Activated CD8-positive, alpha-beta T cell treated with anti-CD3 and anti-CD28 coated beads for 36 hours (primary cell): ENCODE data around the gene EXOC1. TPM values are rescaled to one million over a fixed set of nuclear protein-coding genes. Genes with fewer than 3 reads are reported as not detected.

Source experiments
- ATAC-seq: fragments of 200-7000 bp; cut with Tn5 transposase; one replicate; pipeline ENCODE4 v1.10.0; 2021; ENCODE audit warnings: mild to moderate bottlenecking, moderate library complexity
- CTCF ChIA-PET: fragments of 350-600 bp; sonication (Branson Sonifier 250); formaldehyde crosslinking; loops from one replicate; lab custom pipeline; 2021; ENCODE audit warnings: antibody characterized with exemption; lab: Charles Lee
- POLR2A ChIA-PET: fragments of 350-600 bp; sonication (Branson Sonifier 250); formaldehyde crosslinking; loops from one replicate; lab custom pipeline; 2021; ENCODE audit warnings: antibody characterized with exemption; lab: Charles Lee
- DNase-seq: peaks from one replicate; pipeline ENCODE4 v3.0.0-alpha.2; 2020
- H3K27ac Mint-ChIP-seq: one replicate; pipeline ENCODE4 v1.8.0; 2021; ENCODE audit warnings: mild to moderate bottlenecking, mixed read lengths
- H3K27me3 Mint-ChIP-seq: one replicate; pipeline ENCODE4 v1.8.0; 2021; ENCODE audit warnings: mixed read lengths
- H3K36me3 Mint-ChIP-seq: one replicate; pipeline ENCODE4 v1.8.0; 2021; ENCODE audit warnings: low read depth, mixed read lengths
- H3K4me1 Mint-ChIP-seq: one replicate; pipeline ENCODE4 v1.8.0; 2021; ENCODE audit warnings: low read depth, mixed read lengths
- H3K4me3 Mint-ChIP-seq: one replicate; pipeline ENCODE4 v1.8.0; 2021; ENCODE audit warnings: mild to moderate bottlenecking, moderate library complexity, mixed read lengths
- H3K9me3 Mint-ChIP-seq: one replicate; pipeline ENCODE4 v1.8.0; 2021; ENCODE audit warnings: mixed read lengths
- CTCF ChIP-seq: fragments of 200-600 bp; IDR thresholded peaks from one replicate; pipeline ENCODE4 v1.8.0; 2022; ENCODE audit warnings: antibody characterized with exemption, mild to moderate bottlenecking
- intact Hi-C: fragments of 100-400 bp; cut with micrococcal nuclease; formaldehyde crosslinking; loops from one replicate; pipeline ENCODE4 v1.10.0; 2022
- total RNA-seq, 2 experiments: library from RNA; stranded (reverse); gene quantifications; one replicate each; pipeline ENCODE4 v1.2.3, GENCODE V29; 2021

EXOC1 gene
- total RNA-seq, 2 experiments from 2014 or later = 19.1 to 20.5 TPM

DNA sequence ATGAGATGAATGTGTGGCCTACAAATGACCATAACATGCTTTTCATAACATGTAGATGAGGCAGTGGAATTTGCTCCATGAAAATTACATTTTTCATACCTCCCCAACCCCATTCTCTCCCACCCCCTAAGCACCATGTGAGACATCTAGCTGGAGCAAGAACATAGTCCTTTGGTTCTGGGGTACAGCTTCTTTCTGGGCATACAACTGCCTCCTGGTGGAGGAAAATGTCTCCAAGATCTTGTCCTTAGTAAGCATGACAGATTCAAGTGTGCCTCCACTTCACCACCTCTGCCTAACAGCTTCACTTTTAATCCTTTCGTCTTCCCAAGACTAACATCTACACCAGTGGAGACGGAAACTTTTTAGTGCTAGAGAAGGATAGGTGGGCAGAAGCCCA lies 25.9 kb upstream of the EXOC1 start:
- CTCF ChIA-PET = interaction anchor here (1.0 kb wide), 1 partner anchor 10 kb away, joined by 4 read pairs; no protein-coding TSS in a partner anchor
- H3K9me3 Mint-ChIP-seq = no peaks in the 10 kb centered on the region
- peaks cover 14% of the 10 kb centered on the region for H3K27me3 Mint-ChIP-seq
- no peak overlapping the region for H3K27ac Mint-ChIP-seq
- POLR2A ChIA-PET = no interaction called here
- no peak overlapping the region for H3K4me3 Mint-ChIP-seq
- intact Hi-C loops = no loop called here
- DNase-seq = no peak
- no peaks in the 10 kb centered on the region for H3K4me1 Mint-ChIP-seq
- no peak for ATAC-seq
- H3K36me3 Mint-ChIP-seq = no peaks in the 10 kb centered on the region
- TF ChIP-seq CTCF = no peak

DNA sequence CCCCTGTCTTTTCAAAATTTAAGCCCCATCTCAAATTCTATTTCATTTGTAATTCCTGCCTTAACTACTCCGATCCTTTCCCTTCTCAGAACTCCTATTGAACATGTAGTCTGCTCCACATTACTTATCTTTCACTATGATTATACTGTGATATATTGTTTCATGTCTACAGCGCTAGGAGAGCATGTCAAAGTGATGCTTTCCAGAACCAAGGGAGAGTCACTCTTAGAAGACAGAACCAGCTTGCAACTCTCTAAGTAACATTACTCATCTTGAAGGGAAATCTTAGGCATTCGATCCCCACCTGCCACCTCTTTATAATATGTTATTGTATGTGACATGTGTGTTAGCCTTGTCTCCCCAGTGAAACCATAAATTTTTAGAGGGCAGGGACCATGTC lies 23.4 kb upstream of the EXOC1 start:
- TF ChIP-seq CTCF = no peak
- no peak overlapping the region for H3K4me3 Mint-ChIP-seq
- no peak overlapping the region for H3K27ac Mint-ChIP-seq
- H3K27me3 Mint-ChIP-seq = peaks cover 18% of the 10 kb centered on the region
- ATAC-seq (no peak), DNase-seq (no peak)
- H3K9me3 Mint-ChIP-seq = no peaks in the 10 kb centered on the region
- H3K36me3 Mint-ChIP-seq = no peaks in the 10 kb centered on the region
- intact Hi-C loops = no loop called here
- H3K4me1 Mint-ChIP-seq = no peaks in the 10 kb centered on the region
- ChIA-PET POLR2A (no interaction called here), CTCF (no interaction called here)

DNA sequence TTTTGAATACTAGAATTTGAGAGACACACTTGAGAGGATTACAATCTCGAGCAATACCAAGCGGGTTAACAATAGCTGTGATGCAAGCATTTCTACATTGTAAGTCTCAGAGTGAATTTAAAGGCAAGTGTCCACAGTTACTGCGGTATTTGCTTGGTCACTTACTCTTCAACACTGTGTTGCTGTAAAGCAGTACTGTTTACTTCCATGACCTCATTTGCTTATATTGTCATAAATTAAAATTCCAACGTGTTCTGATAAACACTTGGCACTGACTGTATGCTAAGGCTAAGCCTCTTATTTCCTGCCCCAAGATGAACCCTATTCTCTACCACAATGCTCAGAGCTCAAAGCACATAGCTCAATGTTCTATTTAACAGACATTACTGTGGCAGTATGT lies 22.7 kb upstream of the EXOC1 start:
- Mint-ChIP-seq H3K27me3 (peaks cover 23% of the 10 kb centered on the region), H3K9me3 (no peaks in the 10 kb centered on the region), H3K36me3 (no peaks in the 10 kb centered on the region), H3K4me3 (no peak overlapping the region), H3K4me1 (no peaks in the 10 kb centered on the region), H3K27ac (no peak overlapping the region)
- ChIA-PET POLR2A (no interaction called here), CTCF (no interaction called here)
- DNase-seq (no peak), ATAC-seq (no peak)
- intact Hi-C loops = no loop called here
- TF ChIP-seq CTCF = no peak

GRCh38 chr4:55834086-55834795 lies 19.2 kb upstream of the EXOC1 start:
- intact Hi-C loops = no loop called here
- no peak for TF ChIP-seq CTCF
- ATAC-seq (no peak), DNase-seq (no peak)
- no peak overlapping the region for H3K27ac Mint-ChIP-seq
- H3K9me3 Mint-ChIP-seq = peaks cover 2% of the 10 kb centered on the region
- H3K4me3 Mint-ChIP-seq = no peak overlapping the region
- H3K27me3 Mint-ChIP-seq = peaks cover 24% of the 10 kb centered on the region
- H3K36me3 Mint-ChIP-seq = no peaks in the 10 kb centered on the region
- no peaks in the 10 kb centered on the region for H3K4me1 Mint-ChIP-seq
- ChIA-PET POLR2A (no interaction called here), CTCF (no interaction called here)

GRCh38 chr4:55837903-55838302 lies 15.5 kb upstream of the EXOC1 start:
- DNase-seq (no peak), ATAC-seq (no peak)
- intact Hi-C loops = no loop called here
- POLR2A ChIA-PET = no interaction called here
- TF ChIP-seq CTCF = no peak
- CTCF ChIA-PET = interaction anchor here (1.6 kb wide), 1 partner anchor 11 kb away, joined by 4 read pairs; no protein-coding TSS in a partner anchor
- Mint-ChIP-seq H3K4me1 (no peaks in the 10 kb centered on the region), H3K36me3 (no peaks in the 10 kb centered on the region), H3K9me3 (peaks cover 2% of the 10 kb centered on the region), H3K4me3 (no peak overlapping the region), H3K27ac (no peak overlapping the region), H3K27me3 (peaks cover 22% of the 10 kb centered on the region)
